HK-2 (cell line): ENCODE results near the gene MZB1.

Source experiments
- DNase-seq: peaks from one replicate; pipeline ENCODE4 v3.0.0-alpha.2; 2018; ENCODE audit not compliant: unreplicated experiment

The MZB1 gene

GRCh38 chr5:139389701-139390638 is at the start of gene MZB1:
Gene MZB1, minus strand, starts transcription at chr5:139389913. Its CDS starts 57 bp downstream, at chr5:139389856.
- no peak for DNase-seq

GRCh38 chr5:139439013-139439903 is 49.5 kb upstream of the MZB1 start, which contains the start of gene DNAJC18:
Gene DNAJC18, minus strand, starts transcription at chr5:139439525. Its CDS starts 80 bp downstream, at chr5:139439445.
- peak; percentile 72 for DNase-seq

DNA sequence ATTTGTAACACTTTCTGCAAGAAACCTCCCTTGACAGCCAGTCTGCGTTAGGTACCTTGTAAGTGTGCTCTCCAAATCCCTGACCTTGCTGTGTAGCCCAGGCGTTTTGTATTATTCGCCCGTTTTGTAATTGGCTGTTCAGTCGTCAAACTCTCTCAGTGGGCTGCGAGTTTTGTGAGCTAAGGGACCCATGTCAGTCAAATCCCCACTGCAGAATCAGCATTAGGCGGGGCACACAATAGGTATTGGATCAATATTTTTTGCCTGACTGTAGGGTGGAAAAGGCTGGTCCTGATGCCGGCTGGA is 48.9 kb upstream of the MZB1 start:
- no peak for DNase-seq

DNA sequence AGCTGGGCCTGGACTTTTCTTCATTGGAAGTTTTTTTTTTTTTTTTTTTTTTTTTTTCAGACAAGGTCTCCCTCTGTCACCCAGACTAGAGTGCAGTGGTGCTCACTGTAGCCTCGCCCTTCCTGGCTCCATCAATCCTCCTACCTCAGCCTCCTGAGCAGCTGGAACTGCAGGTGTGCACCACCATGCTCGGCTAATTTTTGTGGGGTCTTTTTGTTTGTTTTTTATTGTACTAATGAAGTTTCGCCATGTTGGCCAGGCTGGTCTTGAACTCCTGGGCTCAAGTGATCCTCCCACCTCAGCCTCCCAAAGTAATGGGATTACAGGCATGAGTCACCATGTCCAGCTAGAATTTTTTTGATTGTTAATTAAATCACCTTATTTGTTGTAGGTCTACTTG is 46.0 kb upstream of the MZB1 start:
- no peak for DNase-seq

DNA sequence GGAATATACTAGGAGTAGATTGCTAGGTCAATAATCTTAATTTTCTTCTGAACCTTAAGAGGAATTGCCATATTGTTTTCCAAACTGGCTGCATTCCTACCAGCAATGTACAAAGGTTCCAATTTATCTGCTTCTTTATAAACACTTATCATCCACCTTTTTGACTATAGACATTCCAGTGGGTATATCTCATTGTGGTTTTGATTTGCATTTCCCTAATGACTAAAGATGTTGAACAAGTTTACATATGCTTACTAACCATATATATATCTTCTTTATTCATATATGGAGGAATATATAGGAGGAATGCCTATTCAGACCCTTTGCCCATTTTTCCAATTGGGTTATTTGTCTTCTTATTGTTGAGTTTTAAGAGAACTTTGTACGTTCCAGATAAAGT is 42.0 kb upstream of the MZB1 start:
- no peak for DNase-seq

DNA sequence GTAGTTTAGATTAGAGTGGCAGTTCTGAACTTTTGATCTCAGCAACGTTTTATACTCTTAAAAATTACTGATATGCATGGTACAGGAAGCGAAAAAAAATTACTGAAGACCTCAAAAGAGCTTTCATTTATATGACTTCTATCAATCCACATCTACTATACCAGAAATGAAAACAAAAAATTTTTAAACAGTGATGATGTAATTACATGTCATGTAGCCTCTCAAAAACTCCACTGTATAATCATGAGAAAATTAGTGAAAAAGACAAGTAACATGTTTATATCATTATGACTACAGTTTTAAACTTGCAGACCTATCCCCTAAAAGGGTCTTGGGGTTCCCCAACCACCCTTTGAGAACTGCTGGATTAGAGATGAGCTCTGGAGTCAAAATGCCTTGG is 40.3 kb upstream of the MZB1 start:
- DNase-seq: no peak

DNA sequence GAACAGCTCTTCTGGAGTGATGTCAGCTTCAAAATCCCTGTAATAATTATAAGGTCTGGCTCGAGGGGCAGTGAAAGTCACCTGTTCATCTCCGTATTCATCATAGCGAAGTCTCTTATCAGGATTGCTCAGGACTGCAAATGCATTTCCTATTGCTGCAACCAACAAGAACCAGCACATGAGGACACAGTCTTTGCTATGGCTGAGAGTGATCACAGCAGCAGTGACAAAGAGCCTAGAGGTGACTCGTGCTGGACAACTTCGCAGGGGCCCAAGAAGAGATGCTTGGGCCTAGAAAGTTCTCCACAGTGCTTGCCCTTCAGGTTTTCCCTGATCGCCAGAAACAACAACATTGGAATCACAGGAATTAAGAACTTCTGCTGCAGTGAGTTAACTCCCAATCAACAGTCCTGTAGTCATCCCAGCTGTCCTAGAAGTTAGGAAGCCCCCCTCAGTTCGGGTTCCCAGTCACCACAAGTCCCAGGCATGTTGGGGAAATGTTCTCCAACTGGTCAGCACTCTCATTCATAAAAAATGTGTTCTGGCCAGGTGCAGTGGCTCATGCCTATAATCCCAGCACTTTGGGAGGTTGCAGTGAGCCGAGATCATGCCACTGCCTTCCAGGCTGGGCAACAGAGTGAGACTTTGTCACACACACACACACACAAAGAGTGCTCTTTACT is 36.6 kb upstream of the MZB1 start:
- no peak for DNase-seq

DNA sequence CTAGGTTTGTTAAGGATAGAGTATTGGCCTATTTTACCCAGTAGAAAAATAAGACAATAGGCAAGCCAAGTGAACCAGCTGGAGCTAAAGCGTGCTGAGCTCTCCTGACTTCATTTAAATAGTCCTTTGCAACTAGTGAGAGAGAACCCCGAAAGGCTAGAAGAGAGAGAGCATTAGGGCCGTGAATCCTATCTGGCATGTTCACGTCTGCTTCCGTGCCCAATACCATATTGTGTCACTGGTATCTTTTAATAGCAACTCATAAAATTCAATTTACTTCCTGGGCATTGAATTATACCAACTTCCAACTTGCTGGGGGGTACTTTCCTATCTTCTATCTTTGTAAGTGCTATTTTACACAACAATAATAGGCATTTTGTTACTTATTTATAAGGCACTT is 35.8 kb upstream of the MZB1 start:
- no peak for DNase-seq

- peak; percentile 14 for DNase-seq
Observed at GRCh38 chr5:139422307-139422893, 32.7 kb upstream of the MZB1 start.

DNA sequence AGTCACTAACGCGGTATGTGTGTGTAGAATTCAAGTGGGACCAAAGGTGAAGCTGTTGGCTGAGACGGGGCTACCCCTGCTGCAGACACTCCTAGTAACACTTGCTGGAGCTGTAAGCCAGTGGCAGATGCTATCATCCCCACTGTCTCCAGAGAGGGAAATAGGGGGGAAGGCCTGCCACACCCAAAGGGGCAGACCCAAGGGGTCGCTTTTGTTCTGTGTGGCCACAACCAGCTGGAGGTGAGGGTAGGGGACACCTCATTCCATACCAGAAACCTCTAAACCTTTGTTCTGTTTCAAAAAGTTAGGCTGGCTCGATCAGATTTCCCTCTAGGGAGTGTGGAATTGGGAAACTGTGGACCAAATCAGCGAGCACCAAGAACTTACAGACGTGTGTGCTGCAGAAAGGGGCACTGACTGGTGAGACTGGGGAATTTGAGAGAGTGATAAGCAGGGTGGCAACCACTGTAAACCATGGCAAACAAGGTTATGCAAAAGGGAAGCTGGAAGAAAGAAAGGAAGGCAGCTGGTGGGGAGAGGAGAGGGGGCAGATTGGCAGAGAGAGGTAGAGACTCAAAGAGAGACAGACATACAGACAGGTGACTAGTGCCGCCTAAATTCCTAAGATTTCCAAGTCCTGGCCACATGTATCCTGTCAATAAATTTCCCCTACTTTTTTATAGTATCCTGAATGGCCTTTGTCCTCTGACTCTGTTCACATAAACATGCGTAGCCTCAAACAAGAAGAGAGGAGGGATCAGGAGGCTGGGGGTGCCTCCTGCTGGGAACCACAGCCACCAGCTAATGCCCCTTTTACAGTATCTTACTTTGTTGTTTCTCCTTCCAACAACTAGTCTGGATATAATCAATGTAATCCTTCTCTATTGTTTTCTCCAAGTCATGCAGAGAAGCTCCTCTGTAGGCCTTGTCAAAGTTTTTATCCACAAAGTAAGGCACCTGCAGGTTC is 29.8 kb upstream of the MZB1 start:
- DNase-seq: no peak

- no peak for DNase-seq
Observed at GRCh38 chr5:139418793-139419192, 29.1 kb upstream of the MZB1 start.

DNA sequence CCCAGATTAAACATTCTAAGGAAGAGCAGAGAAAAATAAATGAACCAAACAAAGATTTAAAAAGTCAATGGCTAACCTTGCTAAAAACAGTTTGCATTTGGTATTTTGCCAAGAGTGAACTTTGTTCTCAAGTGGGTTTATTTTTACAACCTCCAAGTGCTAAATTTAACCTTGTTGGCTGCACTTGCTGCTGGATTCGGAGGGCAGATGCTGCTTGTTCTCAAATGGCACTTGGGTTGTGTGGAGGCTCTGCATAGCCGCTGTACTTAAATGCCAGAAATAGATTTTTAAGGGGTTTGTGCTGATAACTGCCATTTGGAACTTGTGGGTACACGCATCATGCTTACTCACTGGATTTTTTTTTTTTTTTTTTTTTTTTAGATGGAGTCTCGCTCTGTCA is 27.5 kb upstream of the MZB1 start:
- no peak for DNase-seq

DNA sequence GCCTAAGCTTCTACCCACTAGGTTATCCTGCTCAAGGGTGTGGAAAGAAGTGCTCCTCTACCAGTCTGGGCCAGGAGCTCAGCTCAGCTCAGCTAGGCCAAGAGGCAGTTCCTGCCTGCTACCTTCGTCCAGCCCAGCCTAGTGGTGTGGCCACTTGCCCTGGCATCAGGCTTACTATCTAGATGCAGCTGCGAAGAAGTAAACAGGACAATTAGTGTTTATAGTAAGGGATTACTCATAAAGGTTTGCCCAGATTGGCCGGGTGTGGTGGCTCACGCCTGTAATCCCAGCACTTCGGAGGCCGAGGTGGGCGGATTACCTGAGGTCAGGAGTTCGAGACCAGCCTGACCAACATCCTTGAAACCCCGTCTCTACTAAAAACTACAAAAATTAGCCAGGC is 26.9 kb upstream of the MZB1 start:
- DNase-seq: no peak

DNA sequence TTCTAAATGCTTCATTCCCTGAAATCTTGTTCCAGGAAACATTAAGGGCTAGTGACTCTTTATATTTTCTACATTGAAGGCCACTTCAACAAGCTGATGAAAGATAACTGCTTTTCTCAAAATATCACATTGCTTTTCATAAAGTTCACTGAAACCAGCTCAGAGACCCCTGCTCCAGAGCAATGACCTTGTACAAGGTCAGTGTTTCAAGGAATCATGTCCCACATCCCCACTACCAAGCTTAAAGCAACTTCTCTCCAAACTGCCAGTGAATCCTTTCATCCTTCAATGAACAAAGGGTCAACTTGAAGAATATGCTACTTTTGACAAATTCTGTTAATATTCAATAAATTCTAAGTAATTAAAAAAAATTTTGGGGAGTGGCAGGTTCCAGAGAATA is 26.2 kb upstream of the MZB1 start:
- DNase-seq: no peak

- DNase-seq: no peak
Observed at GRCh38 chr5:139415221-139415861, 25.6 kb upstream of the MZB1 start.

DNA sequence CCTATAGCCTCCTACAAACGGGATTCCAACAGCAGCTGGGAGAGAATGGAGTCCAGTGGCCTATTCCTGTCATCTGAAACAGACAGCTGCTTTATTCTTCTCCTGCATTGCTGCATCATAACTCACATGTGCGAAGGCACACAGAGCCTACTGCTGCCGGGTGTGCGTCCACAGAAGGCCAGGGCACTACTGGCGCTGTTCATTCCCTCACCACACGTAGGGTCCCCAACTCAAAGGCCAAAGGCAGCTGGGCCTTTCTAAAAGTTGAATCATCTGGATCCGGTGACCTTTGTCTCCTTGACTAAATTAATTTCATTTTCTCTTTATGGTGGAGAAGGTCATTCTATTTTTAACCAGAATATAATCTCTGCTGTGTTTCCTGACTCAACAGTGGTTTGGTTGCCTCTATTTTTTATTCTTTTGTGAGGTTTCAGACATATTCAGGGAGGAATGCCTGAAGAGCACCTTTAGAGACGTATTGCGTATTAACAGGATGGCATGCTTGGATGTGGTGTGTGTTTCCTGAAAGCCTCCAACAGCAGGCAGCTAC is 24.9 kb upstream of the MZB1 start:
- no peak for DNase-seq

DNA sequence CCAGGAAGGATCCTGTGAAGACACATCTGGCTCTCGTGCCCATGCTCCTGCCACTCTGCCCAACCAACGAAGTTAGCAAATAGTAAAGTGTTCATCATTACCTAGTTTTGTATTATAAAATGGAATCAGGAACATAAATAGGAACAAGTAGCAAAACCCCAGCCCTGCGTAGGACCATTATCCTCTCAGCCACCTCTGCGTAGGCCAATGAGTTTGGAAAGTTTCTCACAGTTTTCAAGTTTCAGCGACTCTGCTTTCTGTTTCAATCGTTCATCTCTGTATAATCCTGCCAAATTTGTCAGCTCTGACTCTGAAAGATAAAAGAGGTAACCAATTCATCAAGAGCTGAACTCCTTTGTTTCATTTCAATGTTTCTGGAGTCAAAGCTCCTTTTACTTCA is 24.2 kb upstream of the MZB1 start:
- no peak for DNase-seq

DNA sequence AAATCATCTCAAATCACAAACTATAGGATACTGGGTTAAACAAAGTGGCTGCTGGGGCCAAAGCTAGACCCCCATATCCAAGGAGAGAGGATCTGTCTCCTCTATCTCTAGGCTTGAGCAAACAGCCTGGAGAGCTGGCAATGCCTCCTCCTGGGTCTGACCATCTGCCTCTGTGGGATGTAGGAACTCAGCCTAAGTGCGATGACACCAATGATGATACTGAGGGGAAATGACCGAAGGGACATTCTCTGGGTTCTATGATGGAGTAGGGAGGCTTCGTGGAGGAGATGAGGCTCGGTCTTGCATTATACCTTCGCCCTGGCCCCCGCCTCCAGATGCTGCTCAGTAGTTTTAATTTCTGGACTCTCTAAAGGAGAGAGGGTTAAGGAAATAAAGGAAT is 23.4 kb upstream of the MZB1 start:
- no peak for DNase-seq

GRCh38 chr5:139410993-139411828 is 21.5 kb upstream of the MZB1 start:
- no peak for DNase-seq
